HL-60/S4 treated with phorbol 12-myristate 13-acetate at 8.2 ng/mL for 4 days and 3 days (cell line): ENCODE measurements around the gene IRF4.
"Not testable (repeated sequence)": the region's sequence is repeated elsewhere in the genome, so short reads cannot be mapped to it uniquely, and the experiment has no call there.

Source experiments
- in situ Hi-C: fragments of 300-500 bp; cut with MboI; formaldehyde crosslinking; loops from 2 replicates; pipeline ENCODE4 v1.15.0; 2022; ENCODE audit warnings: low sequenced_read_pairs

Gene IRF4

DNA sequence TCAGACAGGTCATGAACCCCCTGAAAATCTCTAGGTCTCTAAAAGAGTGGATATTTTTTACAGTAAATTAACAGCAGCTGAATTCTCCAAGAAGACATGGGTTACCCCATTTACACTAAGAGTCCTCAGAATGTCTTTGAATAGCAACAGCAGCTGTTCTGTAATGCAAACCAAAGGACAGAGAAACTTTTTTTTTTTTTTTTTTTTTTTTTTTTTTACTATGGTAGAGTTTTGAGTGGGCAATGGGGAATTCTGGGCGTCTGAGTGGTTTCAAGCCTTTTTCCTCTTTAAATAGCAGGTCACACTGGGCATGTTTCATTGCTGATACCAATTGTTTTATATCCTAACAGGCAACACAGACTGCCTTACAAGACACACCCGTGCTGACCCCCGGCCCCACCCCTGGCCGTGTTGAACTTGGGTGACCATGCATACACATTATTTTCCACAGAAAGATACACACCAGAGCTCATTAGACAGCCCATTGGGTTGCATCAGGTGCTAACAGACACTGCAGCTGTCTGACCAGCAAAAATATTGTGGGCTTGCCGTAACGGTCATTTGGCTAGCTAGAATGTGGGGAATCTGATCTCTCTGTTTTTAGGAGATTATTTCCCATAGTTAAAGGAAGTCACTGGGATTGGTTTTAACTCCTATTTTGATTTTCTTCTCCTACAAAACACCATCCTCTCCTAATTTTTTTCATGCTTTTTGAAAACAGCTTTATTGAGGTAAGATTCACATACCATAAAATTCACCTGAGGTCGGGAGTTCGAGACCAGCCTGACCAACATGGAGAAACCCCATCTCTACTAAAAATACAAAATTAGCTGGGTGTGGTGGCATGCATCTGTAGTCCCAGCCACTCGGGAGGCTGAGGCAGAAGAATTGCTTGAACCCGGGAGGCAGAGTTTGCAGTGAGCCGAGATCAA lies 26.7 kb upstream of the IRF4 start:
- in situ Hi-C loops: no loop called here

DNA sequence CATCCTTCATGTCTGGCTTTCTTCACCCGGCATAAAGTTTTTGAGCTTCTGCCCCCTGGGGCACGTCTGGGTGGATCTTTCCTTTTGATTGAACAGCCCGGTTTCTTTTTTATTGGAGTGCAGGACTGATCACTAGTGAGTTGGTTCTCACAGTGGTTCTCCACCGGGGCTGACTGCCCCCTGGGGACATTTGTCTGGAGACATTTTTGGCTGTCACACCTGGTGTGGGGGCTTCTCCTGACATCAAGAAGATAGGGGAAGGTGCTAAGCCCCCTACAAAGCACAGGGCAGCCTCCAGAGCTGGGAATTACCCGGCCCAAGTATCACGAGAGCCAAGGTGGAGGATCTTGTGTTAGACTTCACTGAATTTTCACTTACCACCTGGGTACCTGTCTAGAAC lies 25.7 kb upstream of the IRF4 start:
- in situ Hi-C loops: no loop called here

DNA sequence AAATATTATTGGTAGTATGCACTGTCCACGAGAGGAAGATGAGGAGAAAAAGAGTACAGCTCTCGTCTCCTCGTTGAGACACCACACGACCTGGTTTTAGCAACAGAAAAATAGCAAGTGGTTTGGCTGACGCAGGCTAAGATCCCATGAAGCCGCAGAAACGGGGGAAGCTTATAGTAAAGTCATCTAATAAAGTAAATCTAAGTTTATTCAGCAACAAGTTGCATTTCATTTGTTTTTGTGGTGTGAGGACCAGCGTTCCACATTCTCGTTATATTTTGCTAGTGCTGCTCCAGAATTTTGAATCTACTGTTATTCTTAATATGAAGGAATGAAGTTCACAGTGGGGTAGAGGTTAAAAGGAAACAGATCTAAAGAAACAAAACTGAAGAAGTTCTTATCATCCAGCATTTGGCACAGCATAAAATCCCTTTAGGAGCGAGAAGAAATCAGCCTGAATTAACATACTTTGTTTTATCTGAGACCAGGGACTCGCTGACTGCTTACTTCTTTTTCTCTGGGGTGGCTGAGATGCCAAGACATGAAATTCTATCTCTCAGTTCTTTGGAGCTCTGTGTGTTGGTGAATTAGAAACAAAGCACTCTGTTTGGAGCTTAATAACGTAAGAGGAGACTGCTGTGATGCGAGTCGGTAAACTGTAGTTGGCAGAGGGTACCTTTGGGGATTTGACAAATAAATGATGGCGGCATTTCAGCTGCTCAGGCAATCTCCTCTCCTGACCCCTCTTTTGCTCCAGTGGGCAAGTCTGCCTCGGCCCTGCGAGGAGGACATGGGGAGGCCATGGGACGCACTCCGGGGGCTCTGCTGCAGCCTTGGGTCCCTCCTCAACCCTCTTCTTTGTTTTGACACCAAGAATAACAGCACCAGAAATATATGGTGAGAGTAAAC lies 24.9 kb upstream of the IRF4 start:
- in situ Hi-C loops: no loop called here

GRCh38 chr6:367298-367794 lies 24.2 kb upstream of the IRF4 start:
- in situ Hi-C loops: no loop called here

DNA sequence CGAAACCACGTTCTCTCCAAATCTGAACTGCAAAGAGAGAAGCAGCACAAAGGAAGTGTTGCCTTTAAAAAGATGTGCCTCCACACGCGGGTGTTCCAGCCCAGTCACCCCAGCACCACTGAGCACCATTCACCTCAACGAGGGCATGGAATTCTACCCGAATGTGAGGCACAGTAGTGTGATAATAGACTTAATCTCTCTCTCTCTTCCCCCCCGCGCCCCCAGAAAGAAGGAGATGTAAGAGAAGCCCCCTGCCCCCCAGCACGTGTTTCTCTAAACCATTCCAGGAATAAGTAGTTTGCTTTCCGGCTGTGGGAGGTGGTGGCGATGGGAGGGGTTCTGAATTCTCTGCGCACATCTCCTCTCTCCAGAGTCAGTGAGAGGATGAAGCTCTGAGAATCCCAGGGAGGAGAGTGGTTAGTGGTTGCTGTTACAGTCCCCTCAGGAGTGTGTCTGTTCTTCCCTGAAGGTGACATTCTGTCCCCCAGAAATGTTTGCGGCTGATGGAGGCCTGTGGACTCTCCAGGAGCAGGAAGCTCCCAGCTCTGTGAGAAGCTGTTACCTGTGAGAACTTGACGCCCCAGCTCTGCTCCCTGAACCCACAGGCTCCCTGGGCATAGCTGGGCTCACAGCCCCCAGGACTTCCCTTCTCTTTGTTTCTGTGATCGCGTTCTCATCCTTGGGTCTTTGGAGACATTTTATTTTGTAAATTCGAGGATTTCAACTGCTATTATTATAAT lies 23.5 kb upstream of the IRF4 start:
- in situ Hi-C loops: no loop called here

GRCh38 chr6:369559-370431 lies 21.8 kb upstream of the IRF4 start:
- in situ Hi-C loops: no loop called here

DNA sequence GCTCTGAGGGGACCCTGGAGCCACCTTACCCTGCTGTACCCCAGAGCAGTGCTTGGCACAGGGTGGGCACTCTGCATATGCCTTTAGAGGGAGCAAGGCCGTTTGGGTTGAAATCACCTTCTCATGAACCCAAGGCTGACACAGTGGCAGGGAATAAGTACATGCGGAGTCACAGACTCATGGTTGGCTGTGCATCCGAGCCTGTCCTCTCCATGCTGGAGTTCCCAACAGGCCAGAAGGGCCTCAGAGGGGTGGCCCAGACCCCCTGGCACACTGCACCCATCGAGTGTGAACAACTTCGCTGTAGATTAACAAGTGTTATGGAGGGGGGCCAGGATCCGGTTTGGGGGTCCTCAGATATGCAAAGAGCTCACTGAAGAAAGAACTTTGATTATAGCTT lies 21.0 kb upstream of the IRF4 start:
- in situ Hi-C loops: no loop called here

- in situ Hi-C loops: not testable (repeated sequence)
Observed at GRCh38 chr6:371851-372250, 19.7 kb upstream of the IRF4 start.

DNA sequence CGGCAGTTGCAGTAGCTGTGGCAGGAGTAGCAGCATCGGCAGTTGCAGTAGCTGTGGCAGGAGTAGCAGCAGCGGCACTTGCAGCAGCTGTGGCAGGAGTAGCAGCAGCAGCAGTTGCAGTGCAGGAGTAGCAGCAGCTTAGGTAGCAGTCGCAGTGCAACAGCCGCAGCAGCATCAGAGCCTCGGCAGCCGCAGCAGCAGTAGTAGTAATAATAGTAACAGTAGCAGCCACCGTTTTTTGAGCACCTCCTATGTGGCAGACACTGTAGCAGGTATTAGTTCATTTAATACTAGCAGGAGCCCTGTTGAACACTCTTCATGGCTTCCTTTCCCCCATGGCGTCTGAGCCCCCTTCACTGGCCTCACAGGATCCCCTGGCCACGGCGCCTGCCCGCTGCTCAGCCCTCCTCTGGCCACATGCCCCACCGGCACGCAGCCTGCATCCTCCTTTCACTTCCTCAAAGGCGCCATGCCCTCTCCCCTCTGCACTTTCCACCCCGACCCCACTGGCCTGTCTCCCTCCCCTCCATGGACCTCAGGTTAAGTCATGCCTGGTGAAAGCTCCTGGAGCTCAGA lies 19.1 kb upstream of the IRF4 start:
- in situ Hi-C loops: no loop called here

DNA sequence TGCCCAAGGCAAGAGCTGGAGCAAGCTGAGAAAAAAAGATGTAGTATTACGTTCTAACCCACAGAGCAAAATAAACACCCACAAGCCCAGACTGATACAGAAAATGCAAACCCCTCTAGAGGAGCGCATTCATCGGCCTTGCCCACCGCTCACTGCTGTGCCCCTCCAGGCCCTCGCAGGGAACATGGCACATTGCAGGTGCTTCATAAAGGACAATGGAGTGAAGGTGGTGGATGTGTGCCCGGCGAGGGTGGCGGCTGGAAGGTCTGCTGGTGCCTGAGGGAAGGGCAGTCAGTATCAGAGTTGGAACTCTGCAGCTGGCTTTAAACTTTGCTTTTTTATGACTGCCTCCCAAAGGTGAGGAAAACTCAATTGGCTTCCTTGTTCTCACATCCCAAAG lies 18.5 kb upstream of the IRF4 start:
- in situ Hi-C loops: no loop called here

DNA sequence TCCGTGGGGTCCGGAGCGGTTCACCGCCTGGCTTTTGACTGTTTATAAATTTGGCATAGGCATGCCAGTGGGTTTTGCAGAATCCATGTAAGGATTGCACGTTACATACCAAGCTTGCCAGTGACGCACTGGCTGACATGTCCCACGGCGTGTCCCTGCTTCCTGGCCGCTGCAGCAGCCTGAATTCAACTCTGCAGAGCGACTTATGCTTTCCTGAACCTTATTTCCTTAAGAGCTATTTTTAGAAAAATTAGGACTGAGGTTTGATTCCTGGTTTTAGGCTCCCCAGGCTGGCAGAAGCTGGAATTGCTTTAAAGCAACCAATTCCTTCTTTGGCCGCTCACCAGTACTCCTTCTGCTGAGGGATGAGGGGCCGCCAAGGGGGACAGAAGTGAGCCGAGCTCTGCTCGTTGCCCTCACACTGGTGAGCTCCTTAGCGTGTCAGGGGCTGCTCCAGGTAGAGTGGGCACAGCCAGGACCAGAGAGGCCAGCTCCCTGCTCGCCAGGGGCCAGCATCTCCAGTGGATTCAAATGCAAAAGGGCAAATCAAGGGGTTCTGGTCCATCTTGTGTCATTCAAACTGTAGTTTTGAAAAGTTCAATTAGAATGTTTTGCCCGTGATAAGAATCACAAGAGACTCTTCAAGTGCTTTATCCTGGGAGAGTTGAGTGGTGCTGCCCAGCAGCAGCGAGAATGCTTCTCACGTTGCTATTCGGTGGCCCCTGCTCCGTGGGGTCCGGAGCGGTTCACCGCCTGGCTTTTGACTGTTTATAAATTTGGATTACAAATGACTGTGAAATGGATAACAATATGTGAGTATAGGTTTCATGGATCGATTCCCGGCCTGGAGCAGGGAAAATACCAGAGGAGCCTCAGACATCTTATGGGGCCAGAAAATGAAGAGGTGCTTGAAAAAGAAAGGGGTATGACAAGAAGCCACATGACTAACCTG lies 17.5 kb upstream of the IRF4 start:
- in situ Hi-C loops: no loop called here

DNA sequence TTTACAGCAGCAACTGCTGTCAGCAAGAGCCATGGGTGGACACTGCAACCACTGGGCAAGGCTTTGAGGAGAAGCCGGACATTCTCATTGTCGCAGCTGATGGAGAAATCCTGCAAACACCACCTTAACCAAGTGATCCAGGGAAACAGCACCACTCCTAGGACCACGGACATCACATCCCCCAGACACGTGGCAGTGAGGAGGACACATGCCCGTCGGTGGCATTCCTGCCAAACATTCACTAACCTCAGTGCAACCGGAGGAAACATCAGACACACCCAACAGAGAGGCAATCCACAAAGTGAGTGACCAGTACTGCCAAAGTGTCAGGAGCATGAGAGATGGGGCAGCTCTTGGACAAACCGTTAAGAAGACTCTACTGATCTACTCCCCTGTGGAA lies 16.6 kb upstream of the IRF4 start:
- in situ Hi-C loops: no loop called here

DNA sequence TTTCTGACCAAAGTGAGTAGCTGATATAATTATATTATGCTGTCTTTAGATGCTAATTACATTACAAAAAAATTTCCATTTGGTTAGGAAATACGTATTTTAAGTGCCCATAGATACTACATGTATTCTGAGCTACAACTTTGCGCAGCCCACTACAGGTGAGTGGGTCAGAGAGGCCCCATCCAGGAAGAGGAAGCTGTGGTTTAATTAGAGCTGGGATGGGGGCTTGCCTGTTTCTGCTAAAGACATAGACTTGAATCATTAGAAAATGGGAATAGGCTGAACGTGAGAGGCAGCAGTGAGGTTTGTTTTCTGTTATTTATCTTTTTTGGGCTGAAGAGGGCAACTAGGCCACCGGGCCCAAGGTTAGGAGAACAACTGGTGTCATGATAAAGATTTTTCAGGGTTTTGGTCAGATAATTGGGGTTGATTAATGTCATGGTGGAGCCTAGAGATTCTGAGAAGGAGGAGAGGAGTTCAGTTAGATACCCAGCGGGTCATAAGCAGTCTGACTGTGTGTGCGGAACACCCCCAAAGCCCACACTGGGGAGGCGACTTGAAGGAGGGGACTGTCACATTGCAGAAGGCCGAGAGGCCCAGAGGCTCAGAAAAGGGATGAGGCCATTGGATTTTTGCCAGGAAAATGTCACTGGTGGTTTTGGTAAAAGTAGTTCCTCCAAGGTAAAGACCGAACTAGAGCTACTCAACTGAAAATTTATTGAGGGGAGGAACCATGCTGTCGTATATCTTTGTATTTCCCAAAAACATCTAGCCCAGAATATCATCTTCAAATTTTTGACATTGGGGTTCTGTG lies 14.5 kb upstream of the IRF4 start:
- in situ Hi-C loops: no loop called here

DNA sequence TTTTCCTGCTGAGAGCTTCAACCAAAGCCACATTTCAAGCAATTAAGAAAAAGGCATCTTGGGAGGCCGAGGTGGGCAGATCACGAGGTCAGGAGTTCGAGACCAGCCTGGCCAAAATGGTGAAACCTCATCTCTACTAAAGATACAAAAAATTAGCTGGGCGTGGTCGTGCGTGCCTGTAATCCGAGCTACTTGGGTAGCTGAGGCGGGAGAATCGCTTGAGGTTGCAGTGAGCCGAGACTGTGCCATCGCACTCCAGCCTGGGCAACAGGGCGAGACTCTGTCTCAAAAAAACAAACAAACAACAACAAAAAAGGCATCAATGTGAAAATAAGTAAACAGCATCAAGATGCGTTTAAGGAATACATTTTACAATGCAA lies 13.9 kb upstream of the IRF4 start:
- in situ Hi-C loops: not testable (repeated sequence)

DNA sequence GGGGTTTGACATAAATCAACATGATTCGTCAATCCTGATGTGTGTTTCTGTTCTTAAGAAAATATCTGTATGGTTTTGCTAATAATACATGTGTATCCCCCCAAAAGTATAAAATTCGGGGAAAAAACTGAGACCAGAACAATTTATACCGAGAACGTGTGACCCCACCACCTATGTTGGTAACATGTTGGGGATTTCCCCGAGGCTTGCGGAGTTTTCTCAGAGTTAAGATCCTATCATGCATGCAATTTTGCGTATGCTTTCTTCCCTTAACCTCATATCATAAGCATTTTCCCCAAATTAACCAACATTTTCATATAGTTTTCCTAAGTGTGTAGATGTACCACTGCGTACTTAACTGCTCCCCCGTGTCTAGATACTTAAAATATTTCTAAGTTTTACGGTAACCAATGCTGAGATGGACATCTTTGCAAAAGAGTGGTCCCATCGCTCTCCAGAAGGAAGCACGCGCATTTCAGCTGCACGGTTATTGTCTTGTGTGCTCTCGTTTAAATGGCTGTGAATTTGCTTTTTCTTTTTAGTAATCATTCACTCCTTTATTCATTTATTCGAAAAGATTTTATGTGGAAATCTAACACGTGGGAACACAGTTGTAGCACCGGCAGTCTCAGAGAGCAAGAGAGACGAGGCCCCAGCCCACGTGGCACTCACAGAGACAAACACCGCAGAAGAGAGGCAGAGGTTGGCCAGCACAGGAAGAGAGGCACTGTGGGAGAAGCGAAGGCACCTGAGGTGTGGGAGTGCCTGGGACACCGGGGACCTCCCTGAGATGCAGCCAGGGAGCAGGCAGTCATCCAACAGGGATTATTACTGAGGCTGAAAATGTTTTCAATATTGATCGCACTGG lies 13.2 kb upstream of the IRF4 start:
- in situ Hi-C loops: no loop called here

DNA sequence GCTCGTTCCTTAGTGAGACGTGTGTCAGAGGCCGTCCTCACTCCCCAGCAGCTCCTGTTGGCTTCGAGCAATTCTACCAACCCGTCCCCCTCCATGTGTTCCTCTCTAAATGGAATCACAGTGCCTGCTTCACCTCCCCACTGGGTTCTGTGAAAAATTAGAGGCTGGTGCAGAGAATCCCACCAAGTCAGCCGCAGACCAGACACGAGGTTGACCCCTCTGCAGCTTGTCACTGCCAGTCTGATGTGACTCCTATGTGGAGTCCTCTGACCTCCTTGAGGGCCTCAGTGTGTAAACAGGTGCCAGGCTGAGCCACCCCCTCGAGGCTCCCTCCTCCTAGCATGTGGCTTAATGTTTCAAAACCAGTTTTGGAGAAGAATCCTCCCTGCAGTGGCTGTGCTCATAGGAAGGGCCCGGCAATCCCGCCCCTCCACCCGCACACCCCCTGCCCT lies 12.6 kb upstream of the IRF4 start:
- in situ Hi-C loops: no loop called here
